ENCODE measurements around the gene MUSTN1.

DNA sequence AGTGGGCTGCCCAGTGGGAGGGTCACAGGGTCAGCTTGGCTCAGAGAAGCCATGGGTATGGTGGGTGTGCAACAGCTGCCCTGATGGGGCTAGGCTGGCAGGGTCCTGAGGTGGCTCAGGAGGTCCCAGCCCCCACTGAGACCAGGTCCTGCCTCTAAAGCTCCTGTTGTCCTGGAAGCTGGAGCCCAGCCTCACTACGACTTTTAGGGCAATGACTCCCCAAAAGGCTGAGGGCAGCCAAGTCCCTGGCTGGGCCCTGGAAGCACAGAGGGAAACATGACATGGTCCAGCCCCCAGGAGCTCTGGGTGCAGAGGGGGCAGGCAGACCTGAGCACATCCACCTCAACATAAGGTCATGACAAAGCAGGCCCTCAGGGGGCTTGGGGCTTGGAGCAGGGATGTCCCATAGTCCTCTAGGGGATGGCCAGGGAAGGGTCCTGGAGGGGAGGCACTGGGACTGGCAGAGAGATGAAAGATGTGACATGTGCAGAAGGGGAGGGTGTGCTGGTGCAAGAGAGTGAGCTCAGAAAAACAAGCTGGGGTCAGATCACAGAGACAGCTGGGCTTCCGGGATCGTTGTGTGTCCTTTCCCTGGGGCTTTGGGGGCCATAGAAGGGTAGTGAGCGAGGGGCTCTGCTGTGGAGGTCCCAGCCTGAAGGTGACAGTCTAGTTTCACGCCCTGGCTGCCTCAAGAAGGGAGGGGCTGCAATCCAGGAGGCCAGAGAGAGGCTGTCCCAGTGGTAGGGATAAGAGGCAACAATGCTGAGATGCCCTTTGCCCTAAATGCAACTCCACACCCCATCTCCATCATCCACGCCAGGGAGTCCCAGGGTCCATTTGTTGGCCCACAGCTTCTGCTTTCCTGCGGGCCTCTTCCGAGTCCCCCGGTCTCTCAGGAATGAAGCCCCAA lies 40.9 kb downstream of the MUSTN1 start:
- TF ChIP-seq EZH2 (IDR thresholded peaks at IDR 0.05; ENCODE audit: insufficient read depth, poor library complexity, severe bottlenecking) (no peak), EZH2phosphoT487 (IDR thresholded peaks at IDR 0.05; ENCODE audit: insufficient read depth, low read depth) (no peak)
